Neural cell (in vitro differentiated cells): ENCODE data around the gene NKD2. TPM values are rescaled to one million over a fixed set of nuclear protein-coding genes. Genes with fewer than 3 reads are reported as not detected.

Source experiments
- H2AFZ ChIP-seq: fragments of 200-600, 300-800 bp; sonication (generic), shearing (Covaris generic); 2 replicates; pipeline ENCODE4 v1.6.0; 2014; ENCODE audit warnings: low read depth, mild to moderate bottlenecking, antibody characterized with exemption, low read length, moderate library complexity
- H3F3A ChIP-seq: fragments of 200-600 bp; shearing (Covaris generic); 2 replicates; pipeline ENCODE4 v1.6.1; 2016; ENCODE audit warnings: mild to moderate bottlenecking, moderate library complexity, mixed read lengths, antibody characterized with exemption, low read length; ENCODE audit not compliant: insufficient read depth, poor library complexity, severe bottlenecking
- H3K27ac ChIP-seq: fragments of 200-600, 300-800 bp; sonication (generic), shearing (Covaris generic); 2 replicates; pipeline ENCODE4 v1.5.1; 2014; ENCODE audit warnings: mild to moderate bottlenecking, low read length, moderate library complexity
- H3K27me3 ChIP-seq: fragments of 300-800, 200-600 bp; sonication (generic), shearing (Covaris generic); 2 replicates; pipeline ENCODE4 v1.6.0; 2014; ENCODE audit warnings: mild to moderate bottlenecking, low read depth, low read length, moderate library complexity; ENCODE audit not compliant: insufficient read depth
- H3K36me3 ChIP-seq: fragments of 300-800, 200-600 bp; sonication (generic), shearing (Covaris generic); 2 replicates; pipeline ENCODE4 v1.5.1; 2014; ENCODE audit warnings: mild to moderate bottlenecking, antibody characterized with exemption, low read length, moderate library complexity; ENCODE audit not compliant: insufficient read depth
- H3K4me2 ChIP-seq: fragments of 300-800, 200-600 bp; sonication (generic), shearing (Covaris generic); 2 replicates; pipeline ENCODE4 v1.6.0; 2014; ENCODE audit warnings: mild to moderate bottlenecking, low read length
- H3K4me3 ChIP-seq: fragments of 300-800, 200-600 bp; sonication (generic), shearing (Covaris generic); 2 replicates; pipeline ENCODE4 v1.5.1; 2014; ENCODE audit warnings: mild to moderate bottlenecking, low read length, moderate library complexity
- H3K79me2 ChIP-seq: fragments of 200-600 bp; shearing (Covaris generic); replicated peaks from 2 replicates; pipeline ENCODE4 v1.6.0; 2014; ENCODE audit warnings: mild to moderate bottlenecking, low read length, moderate library complexity; ENCODE audit not compliant: insufficient read depth
- H3K9ac ChIP-seq: fragments of 300-800, 200-600 bp; sonication (generic), shearing (Covaris generic); 2 replicates; pipeline ENCODE4 v1.6.1; 2016; ENCODE audit warnings: mild to moderate bottlenecking, low read length, mixed read lengths
- H3K9me2 ChIP-seq: fragments of 200-600 bp; shearing (Covaris generic); 2 replicates; pipeline ENCODE4 v1.6.1; 2016; ENCODE audit warnings: mild to moderate bottlenecking, low read length, mixed read lengths; ENCODE audit not compliant: insufficient read depth
- H3K9me3 ChIP-seq: fragments of 200-600, 300-800 bp; sonication (generic), shearing (Covaris generic); 2 replicates; pipeline ENCODE4 v1.6.1; 2016; ENCODE audit warnings: mild to moderate bottlenecking, mixed run types, low read length, moderate library complexity, mixed read lengths
- H4K20me1 ChIP-seq: fragments of 200-600 bp; shearing (Covaris generic); 2 replicates; pipeline ENCODE4 v1.6.1; 2016; ENCODE audit warnings: mild to moderate bottlenecking, mixed run types; ENCODE audit not compliant: insufficient read depth
- EP300 ChIP-seq: fragments of 450-650 bp; conservative IDR thresholded peaks from 2 replicates; pipeline ENCODE4 v1.6.1; 2014; ENCODE audit warnings: antibody characterized with exemption, mild to moderate bottlenecking, moderate library complexity; ENCODE audit not compliant: poor library complexity, severe bottlenecking
- EZH2 ChIP-seq: fragments of 200-600, 300-800 bp; shearing (Covaris generic), sonication (generic); IDR thresholded peaks from 2 replicates; pipeline ENCODE4 v1.6.1; 2014; ENCODE audit warnings: antibody characterized with exemption, low read length, borderline replicate concordance, mild to moderate bottlenecking; ENCODE audit not compliant: insufficient read depth, poor library complexity, severe bottlenecking
- MXI1 ChIP-seq: fragments of 450-650 bp; conservative IDR thresholded peaks from 2 replicates; pipeline ENCODE4 v1.6.1; 2014; ENCODE audit warnings: antibody characterized with exemption, mild to moderate bottlenecking; ENCODE audit not compliant: poor library complexity, severe bottlenecking
- POLR2AphosphoS5 ChIP-seq: IDR thresholded peaks from 2 replicates; pipeline ENCODE4 v1.6.1; 2012
- RAD21 ChIP-seq: fragments of 450-650 bp; conservative IDR thresholded peaks from 2 replicates; pipeline ENCODE4 v1.6.1; 2014; ENCODE audit warnings: antibody characterized with exemption, mild to moderate bottlenecking, moderate library complexity
- SMC3 ChIP-seq: fragments of 450-650 bp; conservative IDR thresholded peaks from 2 replicates; pipeline ENCODE4 v1.6.1; 2014; ENCODE audit warnings: antibody characterized with exemption, mild to moderate bottlenecking, moderate library complexity; ENCODE audit not compliant: poor library complexity
- TAF1 ChIP-seq: IDR thresholded peaks from 2 replicates; pipeline ENCODE4 v1.6.1; 2012; ENCODE audit warnings: low read depth
- polyA plus RNA-seq: library from polyadenylated mRNA; depleted of rRNA; stranded (reverse); fragments of >200 nt; gene quantifications from 2 replicates; pipeline ENCODE4 v1.2.3, GENCODE V29; 2014
- TF ChIP-seq, protein P1 (sequence below): fragments of 450-650 bp; IDR thresholded peaks from 2 replicates; pipeline ENCODE4 v1.5.1; 2014; ENCODE audit warnings: antibody characterized with exemption, mild to moderate bottlenecking, moderate library complexity; ENCODE audit not compliant: poor library complexity, severe bottlenecking
- TF ChIP-seq, protein P2 (sequence below): IDR thresholded peaks from 2 replicates; pipeline ENCODE4 v1.6.1; 2012; ENCODE audit warnings: borderline replicate concordance

Gene NKD2
- polyA plus RNA-seq, 1 donor from 2014 or later: 7.2 TPM

DNA sequence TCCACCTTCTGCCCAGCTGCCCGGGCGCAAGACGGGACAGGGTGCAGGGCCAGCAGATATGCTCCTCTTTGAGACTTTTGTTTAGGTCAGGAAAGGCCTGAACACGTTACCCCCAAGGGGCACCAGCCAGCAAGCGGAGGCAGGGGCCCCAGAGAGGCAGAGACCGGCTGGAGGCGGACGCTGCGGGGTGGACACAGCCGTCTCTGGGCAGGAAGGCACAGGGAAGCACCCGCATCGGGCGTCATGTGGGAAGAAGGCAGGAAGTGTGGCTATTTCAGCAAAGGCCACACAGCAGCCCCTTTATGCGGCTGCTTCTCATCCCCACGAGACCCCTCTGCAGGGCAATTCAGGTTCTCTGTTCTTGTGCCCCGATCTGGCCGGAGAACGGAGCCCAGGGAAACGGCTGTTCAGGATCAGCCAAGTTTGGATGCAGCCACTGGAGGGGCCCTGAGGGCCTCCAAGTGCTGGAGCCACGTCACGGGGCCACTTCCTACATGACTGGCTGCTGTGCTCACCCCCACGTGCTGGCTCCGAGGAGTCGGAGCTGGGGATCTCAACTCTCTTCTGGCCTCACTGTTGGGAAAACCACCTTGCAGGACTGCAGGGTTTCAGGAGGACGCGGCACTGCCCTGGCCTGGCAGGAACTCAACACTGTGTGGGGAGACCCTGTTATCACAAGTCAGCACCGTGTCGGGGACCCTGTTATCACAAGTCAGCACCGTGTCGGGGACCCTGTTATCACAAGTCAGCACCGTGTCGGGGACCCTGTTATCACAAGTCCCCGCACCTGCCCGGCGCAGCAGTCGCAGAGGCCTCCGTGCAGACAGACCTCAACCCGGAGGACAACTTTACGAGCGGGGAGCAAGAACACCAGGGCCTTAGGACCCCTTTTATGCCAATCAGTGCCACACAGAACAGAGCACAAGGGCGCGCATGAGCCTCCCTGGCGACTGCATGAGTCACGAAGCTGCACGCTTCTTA lies 58.8 kb downstream of the NKD2 start:
- Histone ChIP-seq H3K4me2 (no peak overlapping the region), H3K79me2 (no peaks in the 10 kb centered on the region), H3K4me3 (no peak overlapping the region), H3K27me3 (no peaks in the 10 kb centered on the region), H2AFZ (no peak overlapping the region), H3K27ac (no peak overlapping the region), H4K20me1 (no peaks in the 10 kb centered on the region), H3F3A (no peaks in the 10 kb centered on the region), H3K36me3 (no peaks in the 10 kb centered on the region), H3K9ac (no peak overlapping the region), H3K9me3 (no peaks in the 10 kb centered on the region), H3K9me2 (no peaks in the 10 kb centered on the region)
- TF ChIP-seq, protein P1, sequence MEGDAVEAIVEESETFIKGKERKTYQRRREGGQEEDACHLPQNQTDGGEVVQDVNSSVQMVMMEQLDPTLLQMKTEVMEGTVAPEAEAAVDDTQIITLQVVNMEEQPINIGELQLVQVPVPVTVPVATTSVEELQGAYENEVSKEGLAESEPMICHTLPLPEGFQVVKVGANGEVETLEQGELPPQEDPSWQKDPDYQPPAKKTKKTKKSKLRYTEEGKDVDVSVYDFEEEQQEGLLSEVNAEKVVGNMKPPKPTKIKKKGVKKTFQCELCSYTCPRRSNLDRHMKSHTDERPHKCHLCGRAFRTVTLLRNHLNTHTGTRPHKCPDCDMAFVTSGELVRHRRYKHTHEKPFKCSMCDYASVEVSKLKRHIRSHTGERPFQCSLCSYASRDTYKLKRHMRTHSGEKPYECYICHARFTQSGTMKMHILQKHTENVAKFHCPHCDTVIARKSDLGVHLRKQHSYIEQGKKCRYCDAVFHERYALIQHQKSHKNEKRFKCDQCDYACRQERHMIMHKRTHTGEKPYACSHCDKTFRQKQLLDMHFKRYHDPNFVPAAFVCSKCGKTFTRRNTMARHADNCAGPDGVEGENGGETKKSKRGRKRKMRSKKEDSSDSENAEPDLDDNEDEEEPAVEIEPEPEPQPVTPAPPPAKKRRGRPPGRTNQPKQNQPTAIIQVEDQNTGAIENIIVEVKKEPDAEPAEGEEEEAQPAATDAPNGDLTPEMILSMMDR: no peak
- TF ChIP-seq, protein P2, sequence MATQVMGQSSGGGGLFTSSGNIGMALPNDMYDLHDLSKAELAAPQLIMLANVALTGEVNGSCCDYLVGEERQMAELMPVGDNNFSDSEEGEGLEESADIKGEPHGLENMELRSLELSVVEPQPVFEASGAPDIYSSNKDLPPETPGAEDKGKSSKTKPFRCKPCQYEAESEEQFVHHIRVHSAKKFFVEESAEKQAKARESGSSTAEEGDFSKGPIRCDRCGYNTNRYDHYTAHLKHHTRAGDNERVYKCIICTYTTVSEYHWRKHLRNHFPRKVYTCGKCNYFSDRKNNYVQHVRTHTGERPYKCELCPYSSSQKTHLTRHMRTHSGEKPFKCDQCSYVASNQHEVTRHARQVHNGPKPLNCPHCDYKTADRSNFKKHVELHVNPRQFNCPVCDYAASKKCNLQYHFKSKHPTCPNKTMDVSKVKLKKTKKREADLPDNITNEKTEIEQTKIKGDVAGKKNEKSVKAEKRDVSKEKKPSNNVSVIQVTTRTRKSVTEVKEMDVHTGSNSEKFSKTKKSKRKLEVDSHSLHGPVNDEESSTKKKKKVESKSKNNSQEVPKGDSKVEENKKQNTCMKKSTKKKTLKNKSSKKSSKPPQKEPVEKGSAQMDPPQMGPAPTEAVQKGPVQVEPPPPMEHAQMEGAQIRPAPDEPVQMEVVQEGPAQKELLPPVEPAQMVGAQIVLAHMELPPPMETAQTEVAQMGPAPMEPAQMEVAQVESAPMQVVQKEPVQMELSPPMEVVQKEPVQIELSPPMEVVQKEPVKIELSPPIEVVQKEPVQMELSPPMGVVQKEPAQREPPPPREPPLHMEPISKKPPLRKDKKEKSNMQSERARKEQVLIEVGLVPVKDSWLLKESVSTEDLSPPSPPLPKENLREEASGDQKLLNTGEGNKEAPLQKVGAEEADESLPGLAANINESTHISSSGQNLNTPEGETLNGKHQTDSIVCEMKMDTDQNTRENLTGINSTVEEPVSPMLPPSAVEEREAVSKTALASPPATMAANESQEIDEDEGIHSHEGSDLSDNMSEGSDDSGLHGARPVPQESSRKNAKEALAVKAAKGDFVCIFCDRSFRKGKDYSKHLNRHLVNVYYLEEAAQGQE: no peak
- TF ChIP-seq POLR2AphosphoS5: no peak
- no peak for TF ChIP-seq MXI1
- no peak for TF ChIP-seq EP300
- no peak for TF ChIP-seq EZH2
- TF ChIP-seq SMC3: no peak
- no peak for TF ChIP-seq RAD21
- TF ChIP-seq TAF1: no peak

GRCh38 chr5:1068204-1068894 lies 59.7 kb downstream of the NKD2 start:
- Histone ChIP-seq H3K9ac (no peak overlapping the region), H3K4me2 (no peak overlapping the region), H2AFZ (no peak overlapping the region), H3K27me3 (no peaks in the 10 kb centered on the region), H3K4me3 (no peak overlapping the region), H4K20me1 (no peaks in the 10 kb centered on the region), H3K9me2 (no peaks in the 10 kb centered on the region), H3K79me2 (no peaks in the 10 kb centered on the region), H3F3A (no peaks in the 10 kb centered on the region), H3K36me3 (no peaks in the 10 kb centered on the region), H3K9me3 (no peaks in the 10 kb centered on the region), H3K27ac (no peak overlapping the region)
- TF ChIP-seq EP300 (no peak), TAF1 (no peak), POLR2AphosphoS5 (no peak), MXI1 (no peak), EZH2 (no peak), SMC3 (no peak), RAD21 (no peak)
- TF ChIP-seq, protein P2: no peak
- TF ChIP-seq, protein P1: no peak
